HUDEP-2 (cell line): ENCODE results near the gene CLDN6.

Source experiments
- DNase-seq, 76 experiments: peaks; one replicate each; lab custom pipeline; 2025; ENCODE audit not compliant: unreplicated experiment in 76 of 76; lab: John Stamatoyannopoulos, UW

Gene CLDN6

GRCh38 chr16:2974319-2975056, 43.5 kb downstream of the CLDN6 start:
- no peak for DNase-seq

GRCh38 chr16:2973605-2974318, 44.2 kb downstream of the CLDN6 start:
- DNase-seq, result no peak

- DNase-seq, result no peak
Measured at GRCh38 chr16:2973093-2973492, 44.9 kb downstream of the CLDN6 start.

GRCh38 chr16:2971985-2972784, 45.8 kb downstream of the CLDN6 start:
- no peak for DNase-seq

- no peak for DNase-seq
Measured at GRCh38 chr16:2971134-2971984, 46.6 kb downstream of the CLDN6 start.

GRCh38 chr16:2970563-2970962, 47.4 kb downstream of the CLDN6 start:
- DNase-seq, result peak in 1 of 76 experiments; percentile 10

GRCh38 chr16:2969545-2970521, 48.1 kb downstream of the CLDN6 start:
- peak in 66 of 76 experiments; percentile 8 to 82 (median 63) for DNase-seq

- DNase-seq, result peak in 70 of 76 experiments; percentile 26 to 95 (median 78)
Measured at GRCh38 chr16:2968738-2969544, 49.0 kb downstream of the CLDN6 start, which contains the start of gene PAQR4. TSS of gene PAQR4 (plus strand) at chr16:2969348. CDS start at chr16:2969675, 327 bp downstream.

- no peak for DNase-seq
Measured at GRCh38 chr16:2968368-2968737, 49.6 kb downstream of the CLDN6 start.

GRCh38 chr16:2967721-2968161, 50.2 kb downstream of the CLDN6 start:
- no peak for DNase-seq

- DNase-seq, result no peak
Measured at GRCh38 chr16:2967211-2967631, 50.8 kb downstream of the CLDN6 start.

- DNase-seq, result no peak
Measured at GRCh38 chr16:2966808-2967191, 51.2 kb downstream of the CLDN6 start.

- DNase-seq, result no peak
Measured at GRCh38 chr16:2966043-2966807, 51.8 kb downstream of the CLDN6 start.
